SK-N-SH (cell line): Measurements from ENCODE around the gene TXNDC11. TPM values are rescaled to one million over a fixed set of nuclear protein-coding genes. Genes with fewer than 3 reads are reported as not detected.

Experiments used
- CTCF ChIA-PET: fragments of 300-600, 350-600 bp; formaldehyde crosslinking; extraction: SDS; loops from one replicate; lab custom pipeline; 2021; lab: Yijun Ruan, JAX
- POLR2A ChIA-PET: fragments of 350-600 bp; sonication (Branson Sonifier 250); formaldehyde crosslinking; extraction: SDS; loops from one replicate; lab custom pipeline; 2020; ENCODE audit warnings: antibody characterized with exemption, inconsistent platforms; lab: Yijun Ruan, JAX
- DNase-seq: peaks from one replicate; pipeline ENCODE4 v3.0.0; 2012
- H2AFZ ChIP-seq: fragments of 200-600 bp; sonication (generic); 2 replicates; pipeline ENCODE4 v1.8.1; 2016; ENCODE audit warnings: antibody characterized with exemption, mild to moderate bottlenecking, low read depth
- H3F3A ChIP-seq: fragments of 200-600 bp; sonication (generic); replicated peaks from 2 replicates; pipeline ENCODE3; 2016; ENCODE audit warnings: antibody characterized with exemption, mild to moderate bottlenecking; ENCODE audit not compliant: insufficient read depth
- H3K27ac ChIP-seq, 2 experiments: fragments of 200-500 bp in 1 of 2; fragments of 200-600 bp in 1 of 2; sonication (Bioruptor generic) in 1 of 2; sonication (generic), shearing (Covaris generic) in 1 of 2; 2 replicates each; pipeline versions ENCODE4 v1.5.1 to v1.6.1; 2014 to 2016; ENCODE audit warnings: low read depth in 2 of 2, inconsistent platforms in 1 of 2, low read length in 1 of 2, mild to moderate bottlenecking in 1 of 2, mixed read lengths in 1 of 2
- H3K27me3 ChIP-seq: fragments of 200-600 bp; sonication (generic), shearing (Covaris generic); 2 replicates; pipeline ENCODE4 v1.6.1; 2016; ENCODE audit warnings: mixed run types; ENCODE audit not compliant: insufficient read depth
- H3K36me3 ChIP-seq, 2 experiments: fragments of 200-500 bp in 1 of 2; fragments of 200-600 bp in 1 of 2; sonication (Bioruptor generic) in 1 of 2; sonication (generic) in 1 of 2; replicated peaks in 1 of 2; 2 replicates each; pipeline versions ENCODE3 to v1.5.1; 2014 to 2016; ENCODE audit warnings: low read length in 1 of 2, mild to moderate bottlenecking in 1 of 2; ENCODE audit not compliant: insufficient read depth in 2 of 2, control insufficient read depth in 1 of 2
- H3K4me1 ChIP-seq, 2 experiments: fragments of 200-500 bp in 1 of 2; fragments of 200-600 bp in 1 of 2; sonication (Bioruptor generic) in 1 of 2; sonication (generic), shearing (Covaris generic) in 1 of 2; 2 replicates each; pipeline versions ENCODE4 v1.5.1 to v1.6.1; 2014 to 2016; ENCODE audit warnings: low read depth in 1 of 2, low read length in 1 of 2, mixed run types in 1 of 2; ENCODE audit not compliant: insufficient read depth in 2 of 2, control insufficient read depth in 1 of 2
- H3K4me2 ChIP-seq: fragments of 200-600 bp; sonication (generic), shearing (Covaris generic); 2 replicates; pipeline ENCODE4 v1.6.1; 2017; ENCODE audit warnings: mixed run types
- H3K4me3 ChIP-seq, 2 experiments: fragments of 200-500 bp in 1 of 2; fragments of 200-600 bp in 1 of 2; sonication (Bioruptor generic) in 1 of 2; sonication (generic), shearing (Covaris generic) in 1 of 2; 2 replicates each; pipeline versions ENCODE4 v1.5.1 to v1.8.1; 2014 to 2016; ENCODE audit warnings: low read depth in 2 of 2, inconsistent platforms in 1 of 2, low read length in 1 of 2, mild to moderate bottlenecking in 1 of 2, mixed read lengths in 1 of 2, moderate library complexity in 1 of 2
- H3K79me2 ChIP-seq: fragments of 200-600 bp; sonication (generic); 2 replicates; pipeline ENCODE4 v1.8.1; 2017; ENCODE audit warnings: mild to moderate bottlenecking; ENCODE audit not compliant: insufficient read depth
- H3K9ac ChIP-seq: fragments of 200-600 bp; sonication (generic); 2 replicates; pipeline ENCODE4 v1.6.1; 2017; ENCODE audit warnings: mixed run types
- H3K9me2 ChIP-seq: fragments of 200-600 bp; sonication (generic); 2 replicates; pipeline ENCODE4 v1.6.1; 2017; ENCODE audit warnings: mixed run types
- H3K9me3 ChIP-seq: fragments of 200-600 bp; sonication (generic); 2 replicates; pipeline ENCODE4 v1.6.1; 2017; ENCODE audit warnings: mixed run types, mild to moderate bottlenecking, moderate library complexity
- H4K20me1 ChIP-seq: fragments of 200-600 bp; sonication (generic); 2 replicates; pipeline ENCODE4 v1.6.1; 2017; ENCODE audit warnings: mild to moderate bottlenecking, mixed run types; ENCODE audit not compliant: insufficient read depth
- FOXJ3 ChIP-seq: sonication (generic); formaldehyde crosslinking; IDR thresholded peaks from 2 replicates; pipeline ENCODE4 v1.5.1; 2020; ENCODE audit warnings: mild to moderate bottlenecking, missing genetic modification reagents
- GABPA ChIP-seq: IDR thresholded peaks from 2 replicates; pipeline ENCODE4 v1.4.0; 2012; ENCODE audit warnings: low read depth, mild to moderate bottlenecking
- IRF3 ChIP-seq: fragments of 150-350 bp; IDR thresholded peaks from 2 replicates; pipeline ENCODE4 v1.6.1; 2016; ENCODE audit warnings: mild to moderate bottlenecking, low read depth, low read length
- TCF12 ChIP-seq: IDR thresholded peaks from 2 replicates; pipeline ENCODE4 v1.4.0; 2012
- TEAD4 ChIP-seq: IDR thresholded peaks from 2 replicates; pipeline ENCODE4 v1.4.0; 2012; ENCODE audit warnings: mild to moderate bottlenecking, borderline replicate concordance; ENCODE audit not compliant: insufficient read depth
- WGBS: methylation state at CpG from one replicate; pipeline ENCODE4 v1.1.6; 2017; ENCODE audit warnings: low lambda C conversion rate; 5-methylcytosine and 5-hydroxymethylcytosine counted together
- polyA plus RNA-seq, 3 experiments: library from polyadenylated mRNA; depleted of rRNA; stranded (reverse); fragments of >200 nt; gene quantifications; 2 replicates each; pipeline ENCODE4 v1.2.3, GENCODE V29; 2012
- TF ChIP-seq, protein P1 (sequence below): IDR thresholded peaks from 2 replicates; pipeline ENCODE4 v1.4.0; 2012; ENCODE audit warnings: low read depth
- TF ChIP-seq, protein P2 (sequence below): IDR thresholded peaks from 2 replicates; pipeline ENCODE4 v1.4.0; 2012; ENCODE audit warnings: low read depth, borderline replicate concordance

The TXNDC11 gene
- polyA plus RNA-seq, 1 of the 3 experiments (the other 2 are of a cell fraction) = 37.0 TPM

DNA sequence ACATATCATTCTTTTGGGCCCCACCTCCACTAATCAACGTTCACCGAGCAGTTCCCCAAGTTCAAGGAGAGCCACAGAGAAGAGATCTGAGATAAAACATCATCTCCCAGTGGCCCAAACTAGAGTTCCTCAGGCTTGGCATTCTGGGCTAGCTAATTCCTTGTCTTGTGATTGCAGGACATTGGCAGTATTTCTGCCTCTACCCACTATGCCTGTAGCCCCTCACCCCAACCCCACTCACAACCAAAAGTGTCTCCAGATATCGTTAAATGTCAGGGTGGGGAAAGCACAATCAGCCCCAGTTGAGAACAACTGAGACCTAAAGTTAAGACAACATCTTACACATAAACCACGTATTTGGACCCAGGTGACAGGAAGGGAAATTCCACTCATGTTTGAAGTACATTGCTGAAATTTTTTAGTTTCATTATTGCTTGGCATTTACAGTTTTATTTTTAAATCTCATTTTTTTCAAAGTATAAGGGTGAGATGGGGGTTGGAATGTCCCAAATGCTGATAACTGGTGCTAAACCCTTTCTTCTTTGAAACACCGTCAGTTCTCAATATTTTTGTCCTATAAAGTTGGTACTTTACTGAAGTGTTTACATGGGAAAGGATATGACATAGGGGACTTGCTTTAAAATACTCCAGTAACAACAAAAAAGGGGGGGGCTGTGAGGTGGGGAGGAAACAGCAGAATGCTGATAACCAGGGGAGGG is 40.8 kb upstream of the TXNDC11 start:
- H3K27ac ChIP-seq = peak overlapping the region; percentile 81 to 96
- H3K9me2 ChIP-seq = no peaks in the 10 kb centered on the region
- CTCF ChIA-PET = interaction anchor here (1.7 kb wide), 1 partner anchor 9 kb away, joined by 5 read pairs; no protein-coding TSS in a partner anchor
- no peaks in the 10 kb centered on the region for H3K9me3 ChIP-seq
- peaks cover 12 to 24% of the 10 kb centered on the region in 2 experiments for H3K36me3 ChIP-seq
- peak overlapping the region; percentile 72 for H3K4me2 ChIP-seq
- POLR2A ChIA-PET = interaction anchor here (1.9 kb wide), 1 partner anchor 41 kb away, joined by 7 read pairs; the partner anchor contains the start of gene TXNDC11
- H3K9ac ChIP-seq = peak overlapping the region; percentile 34; the same call in 1 of the 2 replicates
- H2AFZ ChIP-seq = no peak overlapping the region
- peaks cover 25% of the 10 kb centered on the region for H4K20me1 ChIP-seq
- 44% methylated on average over 5 of the region's 5 CpGs for WGBS
- DNase-seq = no peak
- no peaks in the 10 kb centered on the region for H3K27me3 ChIP-seq
- peaks cover 30% of the 10 kb centered on the region for H3F3A ChIP-seq
- no peak for TF ChIP-seq GABPA
- peak; percentile 22; the same call in 1 of the 2 replicates for TF ChIP-seq TCF12
- no peak for TF ChIP-seq IRF3
- TF ChIP-seq TEAD4 = 0 out of 2 replicates have a peak, but pooled peaks have one; percentile 51
- peaks cover 25 to 30% of the 10 kb centered on the region in 2 experiments for H3K4me1 ChIP-seq
- peaks cover 98% of the 10 kb centered on the region for H3K79me2 ChIP-seq
- H3K4me3 ChIP-seq = peak overlapping the region in 1 of 2 experiments; percentile 45; a peak in 3 of 4 replicates

DNA sequence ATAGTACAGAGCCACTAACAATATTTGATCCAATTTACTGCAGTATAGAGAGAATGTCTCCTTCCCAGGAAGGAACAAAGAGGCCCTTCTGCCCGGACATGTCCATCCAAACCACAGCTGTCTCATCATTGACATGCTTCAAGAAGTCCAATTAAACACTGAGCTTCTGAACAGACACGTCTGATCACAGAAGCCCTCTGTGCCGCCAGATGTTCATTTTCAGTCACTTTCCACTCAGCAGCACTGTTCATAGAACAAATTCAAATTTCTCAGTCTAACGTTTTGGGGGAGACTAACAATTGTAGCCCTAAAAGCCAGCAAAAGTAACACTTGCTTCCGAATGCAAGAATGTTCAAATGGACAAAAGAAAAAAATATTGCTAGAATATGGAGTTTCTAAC is 39.1 kb upstream of the TXNDC11 start:
- Histone ChIP-seq H3K79me2 (peaks cover 98% of the 10 kb centered on the region), H3K27me3 (no peaks in the 10 kb centered on the region), H3F3A (peaks cover 30% of the 10 kb centered on the region), H2AFZ (no peak overlapping the region), H3K27ac (peak overlapping the region; percentile 81 to 96), H3K9me3 (no peaks in the 10 kb centered on the region), H3K4me2 (peak overlapping the region; percentile 72), H3K36me3 (peaks cover 18 to 40% of the 10 kb centered on the region in 2 experiments), H4K20me1 (0 out of 2 replicates have a peak, but pooled peaks cover 10% of the 10 kb centered on the region), H3K9ac (no peak overlapping the region), H3K4me3 (no peak overlapping the region), H3K4me1 (peaks cover 25 to 30% of the 10 kb centered on the region in 2 experiments), H3K9me2 (no peaks in the 10 kb centered on the region)
- DNase-seq = peak; percentile 39
- TF ChIP-seq FOXJ3 (CRISPR knock-in tag) = no peak
- TF ChIP-seq, protein P1, sequence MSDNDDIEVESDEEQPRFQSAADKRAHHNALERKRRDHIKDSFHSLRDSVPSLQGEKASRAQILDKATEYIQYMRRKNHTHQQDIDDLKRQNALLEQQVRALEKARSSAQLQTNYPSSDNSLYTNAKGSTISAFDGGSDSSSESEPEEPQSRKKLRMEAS = no peak
- TF ChIP-seq, protein P2, sequence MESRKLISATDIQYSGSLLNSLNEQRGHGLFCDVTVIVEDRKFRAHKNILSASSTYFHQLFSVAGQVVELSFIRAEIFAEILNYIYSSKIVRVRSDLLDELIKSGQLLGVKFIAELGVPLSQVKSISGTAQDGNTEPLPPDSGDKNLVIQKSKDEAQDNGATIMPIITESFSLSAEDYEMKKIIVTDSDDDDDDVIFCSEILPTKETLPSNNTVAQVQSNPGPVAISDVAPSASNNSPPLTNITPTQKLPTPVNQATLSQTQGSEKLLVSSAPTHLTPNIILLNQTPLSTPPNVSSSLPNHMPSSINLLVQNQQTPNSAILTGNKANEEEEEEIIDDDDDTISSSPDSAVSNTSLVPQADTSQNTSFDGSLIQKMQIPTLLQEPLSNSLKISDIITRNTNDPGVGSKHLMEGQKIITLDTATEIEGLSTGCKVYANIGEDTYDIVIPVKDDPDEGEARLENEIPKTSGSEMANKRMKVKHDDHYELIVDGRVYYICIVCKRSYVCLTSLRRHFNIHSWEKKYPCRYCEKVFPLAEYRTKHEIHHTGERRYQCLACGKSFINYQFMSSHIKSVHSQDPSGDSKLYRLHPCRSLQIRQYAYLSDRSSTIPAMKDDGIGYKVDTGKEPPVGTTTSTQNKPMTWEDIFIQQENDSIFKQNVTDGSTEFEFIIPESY = no peak
- WGBS = 47% methylated on average over 5 of the region's 5 CpGs
- CTCF ChIA-PET = interaction anchor here (4.8 kb wide), 1 partner anchor 15 kb away, joined by 29 read pairs; the partner anchor contains the start of gene ZC3H7A
- POLR2A ChIA-PET = interaction anchor here (0.7 to 2.4 kb wide), 5 partner anchors 11 to 285 kb away, joined by 3 to 10 read pairs (median 7); partner anchors contain the start of genes TXNDC11 and ZC3H7A
